Breast epithelium (tissue), 3 donors: ENCODE measurements around the gene HDAC4.

ENCODE experiments used
- POLR2AphosphoS5 ChIP-seq, 3 donors: sonication (generic); formaldehyde crosslinking; IDR thresholded peaks; one replicate each; pipeline ENCODE4 v1.6.1; 2017; ENCODE audit warnings: antibody characterized with exemption in 3 of 3
- TF ChIP-seq, protein P1 (sequence below), 3 donors: fragments of 450-650 bp; IDR thresholded peaks; one replicate each; pipeline ENCODE4 v1.5.1; 2016 to 2017; ENCODE audit warnings: antibody characterized with exemption in 3 of 3, mild to moderate bottlenecking in 3 of 3, moderate library complexity in 3 of 3

DNA sequence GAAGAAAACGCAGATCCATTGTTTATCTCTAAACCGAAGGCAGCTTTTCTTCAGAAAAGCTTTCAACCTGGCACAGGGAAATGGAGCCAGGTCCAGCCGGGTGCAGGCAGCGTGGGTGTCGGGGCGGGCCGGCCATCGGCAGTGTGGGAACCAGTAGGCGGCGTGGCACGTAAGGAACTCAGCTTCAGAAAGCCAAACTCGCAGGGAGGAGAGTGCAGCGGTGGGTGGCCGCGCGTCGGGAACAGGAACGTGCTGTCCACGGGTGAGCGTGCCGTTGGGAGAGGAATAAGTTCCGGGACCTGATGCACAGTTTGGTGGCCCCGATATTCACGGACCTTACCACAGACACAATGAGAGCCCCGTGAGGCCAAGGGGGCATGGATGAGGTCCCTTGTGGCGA, 282.6 kb downstream of the HDAC4 start:
- no peak for TF ChIP-seq POLR2AphosphoS5 (IDR thresholded peaks at IDR 0.05)
- TF ChIP-seq, protein P1, sequence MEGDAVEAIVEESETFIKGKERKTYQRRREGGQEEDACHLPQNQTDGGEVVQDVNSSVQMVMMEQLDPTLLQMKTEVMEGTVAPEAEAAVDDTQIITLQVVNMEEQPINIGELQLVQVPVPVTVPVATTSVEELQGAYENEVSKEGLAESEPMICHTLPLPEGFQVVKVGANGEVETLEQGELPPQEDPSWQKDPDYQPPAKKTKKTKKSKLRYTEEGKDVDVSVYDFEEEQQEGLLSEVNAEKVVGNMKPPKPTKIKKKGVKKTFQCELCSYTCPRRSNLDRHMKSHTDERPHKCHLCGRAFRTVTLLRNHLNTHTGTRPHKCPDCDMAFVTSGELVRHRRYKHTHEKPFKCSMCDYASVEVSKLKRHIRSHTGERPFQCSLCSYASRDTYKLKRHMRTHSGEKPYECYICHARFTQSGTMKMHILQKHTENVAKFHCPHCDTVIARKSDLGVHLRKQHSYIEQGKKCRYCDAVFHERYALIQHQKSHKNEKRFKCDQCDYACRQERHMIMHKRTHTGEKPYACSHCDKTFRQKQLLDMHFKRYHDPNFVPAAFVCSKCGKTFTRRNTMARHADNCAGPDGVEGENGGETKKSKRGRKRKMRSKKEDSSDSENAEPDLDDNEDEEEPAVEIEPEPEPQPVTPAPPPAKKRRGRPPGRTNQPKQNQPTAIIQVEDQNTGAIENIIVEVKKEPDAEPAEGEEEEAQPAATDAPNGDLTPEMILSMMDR (IDR thresholded peaks at IDR 0.05): peak in 1 of 3 donors; percentile 28
